Psoas muscle (tissue), 8 donors: ENCODE data around the gene MSI1. TPM values are rescaled to one million over a fixed set of nuclear protein-coding genes. Genes with fewer than 3 reads are reported as not detected.

Experiments used
- ATAC-seq, 4 donors: fragments of 200-7000 bp; cut with Tn5 transposase; one replicate each; pipeline ENCODE4 v1.9.1; 2020; ENCODE audit warnings: moderate library complexity in 3 of 4, mild to moderate bottlenecking in 2 of 4
- DNase-seq, 2 donors: peaks; one replicate each; pipeline ENCODE4 v3.0.0-alpha.2; 2020
- H3K27ac ChIP-seq: fragments of 200-600 bp; one replicate; pipeline ENCODE4 v1.8.0; 2022
- H3K27me3 ChIP-seq, 3 donors: fragments of 200-600 bp in 1 of 3; one replicate each; pipeline versions ENCODE4 v1.6.1 to v1.8.0; 2013 to 2022; ENCODE audit warnings: low read length in 2 of 3, mild to moderate bottlenecking in 2 of 3, moderate library complexity in 1 of 3; ENCODE audit not compliant: insufficient read depth in 3 of 3
- H3K36me3 ChIP-seq, 2 donors: fragments of 200-600 bp in 1 of 2; one replicate each; pipeline versions ENCODE4 v1.6.1 to v1.8.0; 2013 to 2022; ENCODE audit warnings: low read depth in 1 of 2, mild to moderate bottlenecking in 1 of 2, moderate library complexity in 1 of 2; ENCODE audit not compliant: insufficient read depth in 1 of 2
- H3K4me1 ChIP-seq: fragments of 200-600 bp; one replicate; pipeline ENCODE4 v1.8.0; 2022
- H3K4me3 ChIP-seq: fragments of 200-600 bp; one replicate; pipeline ENCODE4 v1.8.0; 2022; ENCODE audit warnings: mild to moderate bottlenecking
- H3K9me3 ChIP-seq: fragments of 200-600 bp; one replicate; pipeline ENCODE4 v1.8.0; 2022
- CTCF ChIP-seq: fragments of 200-600 bp; IDR thresholded peaks from one replicate; pipeline ENCODE4 v1.8.0; 2022; ENCODE audit warnings: antibody characterized with exemption
- WGBS, 3 donors: extraction: QIAGEN DNeasy Blood & Tissue Kit; methylation state at CpG; one replicate each; pipeline versions ENCODE4 v1.1.6 to v1.1.7; 2013; 5-methylcytosine and 5-hydroxymethylcytosine counted together
- intact Hi-C, 2 donors: fragments of 100-400 bp; cut with DNase I; formaldehyde crosslinking; loops; one replicate each; pipeline versions ENCODE4 v1.11.0 to v1.14.2; 2022
- polyA plus RNA-seq, 3 donors: library from polyadenylated mRNA; stranded (reverse); fragments of 200-250 nt; gene quantifications; one replicate each; pipeline ENCODE4 v1.2.3, GENCODE V29; 2013
- total RNA-seq, 4 donors: library from RNA; stranded (reverse); fragmentation: NEBNext Ultra II Directional in 2 of 4; extraction: Animal tissue kit (Norgen Biotek cat#: 25700) in 2 of 4; gene quantifications; one replicate each; pipeline versions ENCODE4 v1.2.1 to v1.2.4, GENCODE V29; 2021 to 2023
- donor health status: healthy with polysubstance abuse.
- donor health status: DM: no; HTN: no; CAD: no; lungs with moderate emphysema.
- donor health status: Bipolar disorder and iron deficiency.
- donor health status: healthy.
- donor health status: DM: yes; HTN: yes; CAD: no.
- donor health status: DM: no; HTN: no; CAD: no.
- donor health status: DM: no; HTN: no; CAD: no.
- donor health status: DM: yes; HTN: yes; CAD: no.

Gene MSI1
- total and polyA plus RNA-seq, 7 donors = 0.03 to 0.20 (median 0.05) TPM; not detected in 3

GRCh38 chr12:120412421-120412820, 43.5 kb upstream of the MSI1 start:
- no peaks in the 10 kb centered on the region for H3K4me1 ChIP-seq
- peaks cover 0 to under 1% (median 0%) of the 10 kb centered on the region in 3 donors for H3K27me3 ChIP-seq
- H3K27ac ChIP-seq = no peak overlapping the region
- no peak for DNase-seq
- no peaks in the 10 kb centered on the region for H3K36me3 ChIP-seq
- no peak for ATAC-seq
- H3K4me3 ChIP-seq = no peak overlapping the region
- intact Hi-C loops = no loop called here
- no peaks in the 10 kb centered on the region for H3K9me3 ChIP-seq
- TF ChIP-seq CTCF = no peak
- WGBS, 3 donors = 60 to 68% (median 60%) methylated on average over 7 of the region's 7 CpGs

GRCh38 chr12:120408771-120409170, 39.8 kb upstream of the MSI1 start:
- no peak overlapping the region for H3K27ac ChIP-seq
- DNase-seq (no peak), ATAC-seq (no peak)
- no peaks in the 10 kb centered on the region for H3K4me1 ChIP-seq
- intact Hi-C loops = no loop called here
- no peaks in the 10 kb centered on the region for H3K9me3 ChIP-seq
- no peaks in the 10 kb centered on the region for H3K27me3 ChIP-seq
- H3K4me3 ChIP-seq = no peak overlapping the region
- TF ChIP-seq CTCF = no peak
- no peaks in the 10 kb centered on the region for H3K36me3 ChIP-seq
- 89 to 93% (median 91%) methylated on average over 11 of the region's 11 CpGs for WGBS, 3 donors

- intact Hi-C loops = no loop called here
- no peak for TF ChIP-seq CTCF
- no peaks in the 10 kb centered on the region for H3K36me3 ChIP-seq
- 93 to 98% (median 93%) methylated on average over 3 of the region's 3 CpGs for WGBS, 3 donors
- no peaks in the 10 kb centered on the region for H3K27me3 ChIP-seq
- no peaks in the 10 kb centered on the region for H3K9me3 ChIP-seq
- no peak for ATAC-seq
- no peak overlapping the region for H3K4me3 ChIP-seq
- H3K27ac ChIP-seq = no peak overlapping the region
- no peak for DNase-seq
- H3K4me1 ChIP-seq = no peaks in the 10 kb centered on the region
These were observed 37.6 kb upstream of the MSI1 start for GRCh38 chr12:120406553-120406952.

GRCh38 chr12:120406069-120406468, 37.1 kb upstream of the MSI1 start:
- no peak for TF ChIP-seq CTCF
- H3K36me3 ChIP-seq = no peaks in the 10 kb centered on the region
- WGBS, 3 donors = 79 to 81% (median 81%) methylated on average over 3 of the region's 3 CpGs
- H3K27me3 ChIP-seq = no peaks in the 10 kb centered on the region
- no peaks in the 10 kb centered on the region for H3K9me3 ChIP-seq
- H3K4me1 ChIP-seq = no peaks in the 10 kb centered on the region
- H3K27ac ChIP-seq = no peak overlapping the region
- no peak overlapping the region for H3K4me3 ChIP-seq
- ATAC-seq (no peak), DNase-seq (no peak)
- intact Hi-C loops = no loop called here

GRCh38 chr12:120404271-120404670, 35.3 kb upstream of the MSI1 start:
- no peak overlapping the region for H3K27ac ChIP-seq
- H3K36me3 ChIP-seq = no peaks in the 10 kb centered on the region
- H3K27me3 ChIP-seq = peaks cover 0 to 13% (median 0%) of the 10 kb centered on the region in 3 donors
- no peak for TF ChIP-seq CTCF
- no peak overlapping the region for H3K4me3 ChIP-seq
- ATAC-seq (no peak), DNase-seq (no peak)
- intact Hi-C loops = no loop called here
- WGBS, 3 donors = 67 to 73% (median 70%) methylated on average over 1 of the region's 1 CpG
- H3K4me1 ChIP-seq = no peaks in the 10 kb centered on the region
- H3K9me3 ChIP-seq = no peaks in the 10 kb centered on the region
